HepG2 (cell line): Measurements from ENCODE around the gene AUTS2. TPM values are rescaled to one million over a fixed set of nuclear protein-coding genes. Genes with fewer than 3 reads are reported as not detected.

Experiments used
- ATAC-seq: fragments of 200-7000 bp; cut with Tn5 transposase; 3 replicates; pipeline ENCODE4 v1.9.1; 2020; ENCODE audit warnings: mild to moderate bottlenecking, moderate library complexity
- BruUV-seq: library from RNA; stranded (reverse); fragments of 400-500 nt; replicated peaks from 2 replicates; lab custom pipeline; 2021; lab: Mats Ljungman, UMichigan
- CTCF ChIA-PET: fragments of 300-600 bp; formaldehyde crosslinking; extraction: SDS; loops from one replicate; lab custom pipeline; 2021; ENCODE audit warnings: low total read pairs, inconsistent platforms, low intra/inter-chr PET ratio; lab: Yijun Ruan, JAX
- POLR2A ChIA-PET: fragments of 350-600 bp; sonication (Branson Sonifier 250); formaldehyde crosslinking; loops from one replicate; lab custom pipeline; 2020; ENCODE audit warnings: antibody characterized with exemption, inconsistent platforms; lab: Yijun Ruan, JAX
- DNase-seq: peaks from one replicate; pipeline ENCODE4 v3.0.0-alpha.2; 2015; ENCODE audit warnings: low spot score
- FAIRE-seq: peaks from 3 replicates; lab custom pipeline; 2011; peaks lifted over from hg19 to GRCh38; lab: Jason Lieb, UNC
- H2AFZ ChIP-seq: one replicate; pipeline ENCODE4 v1.6.1; 2011; ENCODE audit warnings: low read length, inconsistent platforms
- H3K27ac ChIP-seq: fragments of 300-600 bp; 3 replicates; pipeline ENCODE4 v1.8.0; 2011; ENCODE audit warnings: mixed run types, mild to moderate bottlenecking, mixed read lengths, low read length, inconsistent platforms; ENCODE audit not compliant: insufficient read depth; ENCODE audit errors: extremely low read length
- H3K27me3 ChIP-seq, 2 experiments: fragments of 200-600 bp in 1 of 2; 2 replicates in 1 of 2; 3 replicates in 1 of 2; pipeline versions ENCODE4 v1.6.0 to v1.8.0; 2011; ENCODE audit warnings: low read length in 2 of 2, mild to moderate bottlenecking in 2 of 2, moderate library complexity in 2 of 2, inconsistent platforms in 1 of 2; ENCODE audit not compliant: insufficient read depth in 2 of 2, control insufficient read depth in 1 of 2
- H3K36me3 ChIP-seq, 2 experiments: fragments of 200-600 bp in 1 of 2; replicated peaks in 1 of 2; 2 replicates in 1 of 2; 3 replicates in 1 of 2; pipeline versions ENCODE4 v1.5.1 to v1.8.0; 2011; ENCODE audit warnings: low read length in 2 of 2, inconsistent platforms in 1 of 2; ENCODE audit not compliant: insufficient read depth in 2 of 2, control insufficient read depth in 1 of 2
- H3K4me1 ChIP-seq: 2 replicates; pipeline ENCODE4 v1.5.1; 2012; ENCODE audit warnings: low read length, inconsistent platforms; ENCODE audit not compliant: insufficient read depth
- H3K4me2 ChIP-seq: 2 replicates; pipeline ENCODE4 v1.6.0; 2011; ENCODE audit warnings: low read depth, low read length, inconsistent platforms
- H3K4me3 ChIP-seq, 3 experiments: fragments of 200-600 bp in 1 of 3; sonication (generic), shearing (Covaris generic) in 1 of 3; replicated peaks in 1 of 3; 2 replicates each; pipeline ENCODE4 v1.5.1; 2011 to 2016; ENCODE audit warnings: low read length in 3 of 3, inconsistent platforms in 2 of 3, low read depth in 2 of 3, mild to moderate bottlenecking in 2 of 3, control low read depth in 1 of 3, mixed read lengths in 1 of 3; ENCODE audit not compliant: insufficient read depth in 1 of 3
- H3K79me2 ChIP-seq: one replicate; pipeline ENCODE4 v1.6.1; 2011; ENCODE audit warnings: low read length, inconsistent platforms; ENCODE audit not compliant: insufficient read depth
- H3K9ac ChIP-seq: 2 replicates; pipeline ENCODE4 v1.6.0; 2011; ENCODE audit warnings: mild to moderate bottlenecking, low read depth, low read length, inconsistent platforms; ENCODE audit not compliant: insufficient read depth
- H3K9me3 ChIP-seq: 2 replicates; pipeline ENCODE4 v1.5.1; 2012; ENCODE audit warnings: mild to moderate bottlenecking, low read length
- H4K20me1 ChIP-seq: 2 replicates; pipeline ENCODE4 v1.6.0; 2011; ENCODE audit warnings: inconsistent platforms, mild to moderate bottlenecking, low read length, moderate library complexity; ENCODE audit not compliant: insufficient read depth
- FOSL2 ChIP-seq: sonication (generic); formaldehyde crosslinking; IDR thresholded peaks from 2 replicates; pipeline ENCODE4 v1.4.0; 2020; ENCODE audit warnings: missing genetic modification reagents
- FOXA1 ChIP-seq, 2 experiments: fragments of 450-650 bp in 1 of 2; sonication (generic) in 1 of 2; formaldehyde crosslinking in 1 of 2; IDR thresholded peaks; 2 replicates each; pipeline versions ENCODE4 v1.4.0 to v1.6.1; 2016 to 2020; ENCODE audit warnings: missing genetic modification reagents in 1 of 2
- KAT7 ChIP-seq: IDR thresholded peaks from 2 replicates; pipeline ENCODE4 v1.6.1; 2018; ENCODE audit warnings: borderline replicate concordance, missing compliant biosample characterization
- NCOA5 ChIP-seq: sonication (generic); formaldehyde crosslinking; IDR thresholded peaks from 2 replicates; pipeline ENCODE4 v1.4.0; 2020; ENCODE audit warnings: missing genetic modification reagents
- NFE2L1 ChIP-seq: sonication (generic); formaldehyde crosslinking; IDR thresholded peaks from 2 replicates; pipeline ENCODE4 v1.4.0; 2020; ENCODE audit warnings: missing genetic modification reagents, mild to moderate bottlenecking, borderline replicate concordance
- POLR2A ChIP-seq, 2 experiments: IDR thresholded peaks; 2 replicates each; pipeline ENCODE4 v1.6.1; 2011; ENCODE audit warnings: low read depth in 2 of 2, low read length in 2 of 2, mild to moderate bottlenecking in 1 of 2, moderate library complexity in 1 of 2; ENCODE audit not compliant: insufficient read depth in 1 of 2
- ZNF382 ChIP-seq: sonication (generic); formaldehyde crosslinking; IDR thresholded peaks from 2 replicates; pipeline ENCODE4 v1.5.0; 2020; ENCODE audit warnings: missing genetic modification reagents, mild to moderate bottlenecking, borderline replicate concordance
- WGBS: methylation state at CpG from one replicate; pipeline ENCODE4 v1.1.6; 2017; ENCODE audit warnings: low lambda C conversion rate; 5-methylcytosine and 5-hydroxymethylcytosine counted together
- in situ Hi-C: cut with HindIII; loops from 2 replicates; pipeline ENCODE4 v1.10.0; 2017; ENCODE audit warnings: low pct_unique_long_range_greater_than_20kb; ENCODE audit not compliant: extremely low pct_ligation_motif_present
- intact Hi-C: fragments of 100-400 bp; cut with micrococcal nuclease; formaldehyde crosslinking; loops from one replicate; pipeline ENCODE4 v1.10.0; 2022; ENCODE audit not compliant: unreplicated experiment
- polyA plus RNA-seq, 8 experiments: library from polyadenylated mRNA; depleted of rRNA in 3 of 8; stranded (reverse) in 7 of 8; unstranded in 1 of 8; fragments of >200 nt; fragmentation: Illumina TruSeq in 4 of 8; extraction: Trizol in 4 of 8; gene quantifications; 2 replicates each; pipeline versions ENCODE4 v1.2.1 to v1.2.3, GENCODE V29; 2011 to 2016; ENCODE audit warnings: low read depth in 4 of 8, missing spikeins in 1 of 8, mixed read lengths in 1 of 8; ENCODE audit not compliant: insufficient read depth in 1 of 8
- total RNA-seq, 5 experiments: library from RNA; depleted of rRNA; stranded (reverse); fragments of >200 nt; fragmentation: Illumina TruSeq; extraction: Trizol; gene quantifications; 2 replicates each; pipeline ENCODE4 v1.2.3, GENCODE V29; 2016; ENCODE audit warnings: low read depth in 1 of 5
- TF ChIP-seq, protein P1 (sequence below): IDR thresholded peaks from 2 replicates; pipeline ENCODE4 v1.6.1; 2016; ENCODE audit warnings: low read depth, missing genetic modification reagents, missing compliant biosample characterization
- TF ChIP-seq, protein P2 (sequence below): sonication (generic); formaldehyde crosslinking; IDR thresholded peaks from 2 replicates; pipeline ENCODE4 v1.8.1; 2023; ENCODE audit warnings: mild to moderate bottlenecking, moderate library complexity, missing genetic modification reagents
- TF ChIP-seq, protein P3 (sequence below): sonication (generic); formaldehyde crosslinking; IDR thresholded peaks from 2 replicates; pipeline ENCODE4 v1.8.0; 2022; ENCODE audit warnings: missing genetic modification reagents, mild to moderate bottlenecking, borderline replicate concordance
- TF ChIP-seq, protein P4 (sequence below): sonication (generic); formaldehyde crosslinking; IDR thresholded peaks from 2 replicates; pipeline ENCODE4 v1.4.0; 2020; ENCODE audit warnings: mild to moderate bottlenecking, missing genetic modification reagents

AUTS2 gene
- total and polyA plus RNA-seq, 2 of the 13 experiments (the other 11 are each of a cell fraction or from before 2014, with no cell fraction given) = 0.38 TPM; not detected in 1

DNA sequence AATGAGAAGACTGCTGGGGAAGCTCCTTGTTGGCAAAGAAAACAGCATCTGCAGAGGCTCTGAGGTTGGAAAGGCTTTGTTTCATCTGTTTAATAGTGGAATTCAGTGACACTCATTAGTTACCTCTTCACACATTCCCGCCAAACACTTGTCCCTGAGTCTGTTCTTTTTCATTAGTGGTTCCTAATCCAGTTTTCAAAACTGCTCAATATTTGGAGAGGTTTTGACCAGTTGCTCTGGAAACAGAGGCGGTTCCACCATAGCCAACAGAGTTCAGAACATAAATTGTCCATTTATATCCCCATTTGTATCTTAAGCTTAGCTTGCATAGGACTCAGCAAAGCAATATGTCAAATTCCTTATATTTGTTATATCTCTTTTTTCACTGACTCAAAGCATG is 754.6 kb downstream of the AUTS2 start:
- no peak for ATAC-seq
- Histone ChIP-seq H3K27ac (no peak overlapping the region), H4K20me1 (no peaks in the 10 kb centered on the region), H2AFZ (no peak overlapping the region), H3K4me1 (no peaks in the 10 kb centered on the region), H3K27me3 (no peaks in the 10 kb centered on the region), H3K36me3 (no peaks in the 10 kb centered on the region), H3K79me2 (no peaks in the 10 kb centered on the region), H3K9ac (no peak overlapping the region), H3K4me3 (no peak overlapping the region), H3K9me3 (no peaks in the 10 kb centered on the region), H3K4me2 (no peak overlapping the region)
- in situ Hi-C loops (no loop called here), intact Hi-C loops (no loop called here)
- ChIA-PET CTCF (no interaction called here), POLR2A (no interaction called here)
- WGBS = 0% methylated on average over 2 of the region's 2 CpGs
- no TSS peak for BruUV-seq
- no peak for DNase-seq
- TF ChIP-seq FOXA1 (IDR thresholded peaks at IDR 0.05) = no peak
- TF ChIP-seq FOXA1 (CRISPR knock-in tag; IDR thresholded peaks at IDR 0.05) = no peak
- TF ChIP-seq FOSL2 (CRISPR knock-in tag) = no peak
- TF ChIP-seq NCOA5 (CRISPR knock-in tag) = no peak
- TF ChIP-seq, protein P1, sequence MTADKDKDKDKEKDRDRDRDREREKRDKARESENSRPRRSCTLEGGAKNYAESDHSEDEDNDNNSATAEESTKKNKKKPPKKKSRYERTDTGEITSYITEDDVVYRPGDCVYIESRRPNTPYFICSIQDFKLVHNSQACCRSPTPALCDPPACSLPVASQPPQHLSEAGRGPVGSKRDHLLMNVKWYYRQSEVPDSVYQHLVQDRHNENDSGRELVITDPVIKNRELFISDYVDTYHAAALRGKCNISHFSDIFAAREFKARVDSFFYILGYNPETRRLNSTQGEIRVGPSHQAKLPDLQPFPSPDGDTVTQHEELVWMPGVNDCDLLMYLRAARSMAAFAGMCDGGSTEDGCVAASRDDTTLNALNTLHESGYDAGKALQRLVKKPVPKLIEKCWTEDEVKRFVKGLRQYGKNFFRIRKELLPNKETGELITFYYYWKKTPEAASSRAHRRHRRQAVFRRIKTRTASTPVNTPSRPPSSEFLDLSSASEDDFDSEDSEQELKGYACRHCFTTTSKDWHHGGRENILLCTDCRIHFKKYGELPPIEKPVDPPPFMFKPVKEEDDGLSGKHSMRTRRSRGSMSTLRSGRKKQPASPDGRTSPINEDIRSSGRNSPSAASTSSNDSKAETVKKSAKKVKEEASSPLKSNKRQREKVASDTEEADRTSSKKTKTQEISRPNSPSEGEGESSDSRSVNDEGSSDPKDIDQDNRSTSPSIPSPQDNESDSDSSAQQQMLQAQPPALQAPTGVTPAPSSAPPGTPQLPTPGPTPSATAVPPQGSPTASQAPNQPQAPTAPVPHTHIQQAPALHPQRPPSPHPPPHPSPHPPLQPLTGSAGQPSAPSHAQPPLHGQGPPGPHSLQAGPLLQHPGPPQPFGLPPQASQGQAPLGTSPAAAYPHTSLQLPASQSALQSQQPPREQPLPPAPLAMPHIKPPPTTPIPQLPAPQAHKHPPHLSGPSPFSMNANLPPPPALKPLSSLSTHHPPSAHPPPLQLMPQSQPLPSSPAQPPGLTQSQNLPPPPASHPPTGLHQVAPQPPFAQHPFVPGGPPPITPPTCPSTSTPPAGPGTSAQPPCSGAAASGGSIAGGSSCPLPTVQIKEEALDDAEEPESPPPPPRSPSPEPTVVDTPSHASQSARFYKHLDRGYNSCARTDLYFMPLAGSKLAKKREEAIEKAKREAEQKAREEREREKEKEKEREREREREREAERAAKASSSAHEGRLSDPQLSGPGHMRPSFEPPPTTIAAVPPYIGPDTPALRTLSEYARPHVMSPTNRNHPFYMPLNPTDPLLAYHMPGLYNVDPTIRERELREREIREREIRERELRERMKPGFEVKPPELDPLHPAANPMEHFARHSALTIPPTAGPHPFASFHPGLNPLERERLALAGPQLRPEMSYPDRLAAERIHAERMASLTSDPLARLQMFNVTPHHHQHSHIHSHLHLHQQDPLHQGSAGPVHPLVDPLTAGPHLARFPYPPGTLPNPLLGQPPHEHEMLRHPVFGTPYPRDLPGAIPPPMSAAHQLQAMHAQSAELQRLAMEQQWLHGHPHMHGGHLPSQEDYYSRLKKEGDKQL (CRISPR knock-in tag) = no peak
- TF ChIP-seq POLR2A (IDR thresholded peaks at IDR 0.05; ENCODE audit: insufficient read depth in 1 of 2, low read depth in 2 of 2, low read length in 2 of 2) = no peak
- TF ChIP-seq KAT7 (CRISPR knock-in tag) = no peak
- no peak for TF ChIP-seq ZNF382 (CRISPR knock-in tag)
- TF ChIP-seq, protein P2, sequence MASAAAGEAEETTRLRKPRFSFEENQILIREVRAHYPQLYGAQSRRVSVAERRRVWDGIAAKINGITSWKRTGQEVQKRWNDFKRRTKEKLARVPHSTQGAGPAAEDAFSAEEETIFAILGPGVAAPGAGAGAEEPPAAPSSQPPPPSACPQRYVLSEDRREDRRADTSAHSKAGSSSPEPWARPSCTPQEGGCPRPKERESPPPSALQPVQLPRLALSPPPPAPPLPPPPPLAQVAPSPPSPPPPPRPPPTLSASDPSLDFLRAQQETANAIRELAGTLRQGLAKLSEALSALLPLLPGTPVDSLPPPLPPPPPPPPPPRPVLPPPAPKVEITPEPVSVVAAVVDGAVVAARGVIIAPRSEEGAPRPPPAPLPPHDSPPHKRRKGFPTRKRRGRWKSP (CRISPR knock-in tag) = no peak
- no peak for TF ChIP-seq NFE2L1 (CRISPR knock-in tag)
- TF ChIP-seq, protein P3, sequence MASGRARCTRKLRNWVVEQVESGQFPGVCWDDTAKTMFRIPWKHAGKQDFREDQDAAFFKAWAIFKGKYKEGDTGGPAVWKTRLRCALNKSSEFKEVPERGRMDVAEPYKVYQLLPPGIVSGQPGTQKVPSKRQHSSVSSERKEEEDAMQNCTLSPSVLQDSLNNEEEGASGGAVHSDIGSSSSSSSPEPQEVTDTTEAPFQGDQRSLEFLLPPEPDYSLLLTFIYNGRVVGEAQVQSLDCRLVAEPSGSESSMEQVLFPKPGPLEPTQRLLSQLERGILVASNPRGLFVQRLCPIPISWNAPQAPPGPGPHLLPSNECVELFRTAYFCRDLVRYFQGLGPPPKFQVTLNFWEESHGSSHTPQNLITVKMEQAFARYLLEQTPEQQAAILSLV = no peak
- TF ChIP-seq, protein P4, sequence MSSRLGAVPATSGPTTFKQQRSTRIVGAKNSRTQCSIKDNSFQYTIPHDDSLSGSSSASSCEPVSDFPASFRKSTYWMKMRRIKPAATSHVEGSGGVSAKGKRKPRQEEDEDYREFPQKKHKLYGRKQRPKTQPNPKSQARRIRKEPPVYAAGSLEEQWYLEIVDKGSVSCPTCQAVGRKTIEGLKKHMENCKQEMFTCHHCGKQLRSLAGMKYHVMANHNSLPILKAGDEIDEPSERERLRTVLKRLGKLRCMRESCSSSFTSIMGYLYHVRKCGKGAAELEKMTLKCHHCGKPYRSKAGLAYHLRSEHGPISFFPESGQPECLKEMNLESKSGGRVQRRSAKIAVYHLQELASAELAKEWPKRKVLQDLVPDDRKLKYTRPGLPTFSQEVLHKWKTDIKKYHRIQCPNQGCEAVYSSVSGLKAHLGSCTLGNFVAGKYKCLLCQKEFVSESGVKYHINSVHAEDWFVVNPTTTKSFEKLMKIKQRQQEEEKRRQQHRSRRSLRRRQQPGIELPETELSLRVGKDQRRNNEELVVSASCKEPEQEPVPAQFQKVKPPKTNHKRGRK (CRISPR knock-in tag) = no peak
- no peak for FAIRE-seq
